GM18505 (cell line): ENCODE data around the gene CCDC89.

ENCODE experiments used
- ATAC-seq: cut with Tn5 transposase; IDR thresholded peaks from one replicate; pipeline ENCODE4 v1.9.1; 2021; ENCODE audit not compliant: unreplicated experiment
- POLR2A ChIP-seq: IDR thresholded peaks from 4 replicates; pipeline ENCODE4 v1.6.1; 2011; ENCODE audit warnings: borderline replicate concordance; ENCODE audit not compliant: insufficient read depth, insufficient read length; ENCODE audit errors: extremely low read depth

The CCDC89 gene

DNA sequence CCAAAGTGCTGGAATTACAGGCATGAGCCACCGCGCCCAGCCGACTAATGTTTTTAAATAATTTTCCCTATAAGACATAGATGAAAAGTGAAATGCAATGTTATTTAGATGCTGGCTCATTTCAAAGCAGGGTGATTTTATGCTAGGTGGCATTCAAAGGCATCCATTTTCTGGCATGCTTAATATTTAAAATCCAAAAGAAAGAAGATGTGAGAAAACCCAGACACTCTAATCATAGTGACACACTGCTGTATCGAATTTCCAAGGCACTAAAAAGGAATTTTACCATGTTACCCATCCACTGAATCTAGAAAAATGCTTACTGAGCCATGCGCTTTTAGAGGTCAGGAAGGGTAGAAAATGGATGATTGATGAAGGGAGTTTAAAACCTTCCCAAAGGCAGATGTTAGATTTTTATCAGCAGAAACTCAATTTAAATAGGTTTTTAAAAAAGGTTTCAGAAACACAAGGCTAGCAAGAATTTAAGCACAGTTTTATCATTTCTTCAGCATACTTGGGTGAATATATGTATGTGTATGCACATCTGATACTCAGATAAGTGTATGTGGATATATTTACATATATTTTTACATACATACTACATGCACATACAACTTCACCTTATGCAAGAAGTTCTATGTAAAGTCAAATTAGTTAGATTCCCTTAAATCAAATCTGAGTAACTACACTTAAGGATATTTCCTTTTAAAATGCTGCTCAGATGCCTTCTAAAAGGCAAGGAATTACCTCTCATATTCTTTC, 24.1 kb upstream of the CCDC89 start:
- no peak for TF ChIP-seq POLR2A
- no peak for ATAC-seq

DNA sequence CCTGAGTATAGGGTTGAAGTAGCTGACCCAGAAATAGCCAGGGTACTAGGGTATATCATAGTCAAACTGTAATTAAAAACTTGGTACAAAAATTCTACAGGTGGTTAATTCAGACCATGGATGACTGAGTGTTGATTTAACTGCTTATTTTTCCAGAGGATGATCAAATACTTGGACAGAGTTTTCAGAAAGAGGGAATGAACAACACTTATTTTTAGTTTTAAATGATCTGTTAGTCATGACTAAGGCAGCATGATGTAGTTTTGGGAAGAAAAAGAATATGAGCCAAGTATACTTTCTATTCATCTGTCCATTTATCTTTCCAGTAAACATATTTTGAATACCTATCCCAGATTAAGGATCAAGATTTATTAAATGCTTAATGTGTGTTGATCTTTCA, 19.8 kb upstream of the CCDC89 start:
- ATAC-seq = no peak
- no peak for TF ChIP-seq POLR2A

DNA sequence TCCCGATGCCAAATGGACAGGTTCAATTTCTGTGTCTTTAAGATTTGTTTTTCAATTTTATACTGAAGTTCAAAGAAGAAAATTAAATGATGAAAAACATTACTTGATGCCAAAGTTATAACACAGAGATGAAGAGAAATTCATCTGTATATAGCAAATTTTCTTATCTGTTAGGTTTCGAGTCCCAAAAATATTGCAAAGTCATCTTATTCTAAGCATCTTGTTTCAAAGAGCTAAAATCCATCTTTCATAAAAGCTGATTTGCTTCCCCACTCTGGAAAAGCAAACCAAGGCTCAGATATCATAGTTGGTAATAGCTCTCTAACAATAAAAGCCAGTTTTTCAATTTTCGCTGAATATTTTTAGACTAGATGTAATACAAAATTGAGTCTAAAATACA, 19.0 kb upstream of the CCDC89 start:
- TF ChIP-seq POLR2A = no peak
- no peak for ATAC-seq

DNA sequence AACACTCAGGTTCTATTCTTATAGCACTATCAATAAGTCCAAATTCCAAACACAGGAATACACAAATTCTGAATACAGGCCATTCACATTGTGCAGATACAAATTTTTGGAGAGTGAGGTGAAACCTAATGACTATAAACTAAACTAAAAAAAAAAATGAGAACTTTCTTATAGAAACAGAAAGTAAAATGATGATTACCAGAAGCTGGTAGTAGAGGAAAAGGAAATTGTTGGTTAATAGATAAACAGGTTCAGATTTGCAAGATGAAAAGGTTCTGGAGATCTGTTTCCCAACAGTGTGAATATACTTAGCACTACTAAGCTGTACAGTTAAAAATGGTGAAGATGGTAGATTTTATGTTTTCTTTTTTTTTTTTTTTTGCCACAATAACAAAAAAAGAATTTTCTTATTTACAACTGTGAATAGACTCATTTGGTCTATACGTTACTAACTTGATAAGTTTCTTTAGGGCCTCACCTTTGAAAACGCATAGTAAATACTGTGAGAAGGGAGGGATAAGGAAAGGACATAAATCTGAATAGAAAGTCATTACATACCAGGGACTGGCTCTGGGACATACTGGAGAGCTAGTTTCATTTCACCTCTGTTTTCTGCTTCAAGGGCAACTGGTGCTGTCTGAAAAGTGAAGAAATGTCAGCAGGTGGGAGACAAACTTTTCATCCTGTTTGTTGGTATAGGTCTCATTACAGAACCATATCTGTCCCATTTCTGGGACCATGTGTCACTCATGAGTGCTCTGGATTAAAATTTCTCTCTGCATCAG, 14.2 kb upstream of the CCDC89 start:
- ATAC-seq = peak; percentile 86
- no peak for TF ChIP-seq POLR2A

DNA sequence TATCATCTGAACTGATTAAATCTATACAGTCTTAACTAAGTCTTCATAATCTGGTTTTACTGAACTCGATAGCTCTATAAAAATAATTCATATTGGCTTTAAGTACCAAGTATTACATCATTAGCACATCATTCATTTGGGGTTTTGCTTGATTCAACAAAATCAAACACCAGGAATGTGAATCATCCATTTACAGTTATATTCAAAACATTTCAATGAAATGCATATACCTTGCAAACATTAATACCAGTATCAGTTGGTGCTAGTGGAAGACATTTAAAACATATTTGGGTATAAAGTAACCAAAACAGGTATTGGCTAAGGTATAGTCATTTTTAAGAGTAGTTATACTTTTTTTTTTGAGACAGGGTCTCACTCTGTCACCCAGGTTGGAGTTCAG, 12.2 kb upstream of the CCDC89 start:
- TF ChIP-seq POLR2A = no peak
- ATAC-seq = no peak

DNA sequence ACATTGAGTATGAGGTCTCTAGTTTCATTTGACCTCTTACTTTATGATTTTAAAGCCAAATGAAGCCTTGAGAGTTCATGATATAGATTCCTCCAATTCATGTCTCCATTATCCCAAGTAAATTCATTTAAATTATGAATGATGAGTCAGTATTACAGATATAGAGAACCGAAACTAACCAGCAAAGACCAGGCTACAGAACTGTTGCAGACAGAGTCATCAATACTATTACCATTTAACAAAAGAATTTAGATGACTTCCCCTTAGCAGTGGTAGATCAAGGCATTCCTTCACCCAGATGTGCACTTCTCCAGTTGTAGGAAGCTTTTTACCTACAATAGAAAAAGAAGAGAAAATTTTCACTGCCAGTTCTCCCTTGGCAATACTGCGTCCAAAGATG, 11.8 kb upstream of the CCDC89 start:
- ATAC-seq = no peak
- no peak for TF ChIP-seq POLR2A

DNA sequence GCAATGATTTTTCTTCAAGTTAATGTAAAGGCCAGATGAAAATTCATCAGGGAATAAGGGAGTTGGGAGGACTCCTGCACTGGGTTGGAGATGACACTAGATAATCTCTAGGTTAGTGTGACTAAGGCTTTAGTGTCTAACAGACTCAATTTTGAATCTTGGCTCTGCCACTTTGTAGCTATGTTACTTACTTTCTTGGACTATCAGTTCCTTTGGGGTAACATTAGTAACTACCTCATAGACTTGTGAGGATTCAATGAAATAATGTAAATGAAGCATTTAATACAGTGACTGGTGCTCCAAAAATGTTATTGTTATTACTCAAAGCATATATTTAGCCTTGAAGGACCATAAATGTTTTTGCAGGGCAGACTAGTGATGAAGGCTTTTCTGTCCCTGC, 9.6 kb upstream of the CCDC89 start:
- ATAC-seq = no peak

DNA sequence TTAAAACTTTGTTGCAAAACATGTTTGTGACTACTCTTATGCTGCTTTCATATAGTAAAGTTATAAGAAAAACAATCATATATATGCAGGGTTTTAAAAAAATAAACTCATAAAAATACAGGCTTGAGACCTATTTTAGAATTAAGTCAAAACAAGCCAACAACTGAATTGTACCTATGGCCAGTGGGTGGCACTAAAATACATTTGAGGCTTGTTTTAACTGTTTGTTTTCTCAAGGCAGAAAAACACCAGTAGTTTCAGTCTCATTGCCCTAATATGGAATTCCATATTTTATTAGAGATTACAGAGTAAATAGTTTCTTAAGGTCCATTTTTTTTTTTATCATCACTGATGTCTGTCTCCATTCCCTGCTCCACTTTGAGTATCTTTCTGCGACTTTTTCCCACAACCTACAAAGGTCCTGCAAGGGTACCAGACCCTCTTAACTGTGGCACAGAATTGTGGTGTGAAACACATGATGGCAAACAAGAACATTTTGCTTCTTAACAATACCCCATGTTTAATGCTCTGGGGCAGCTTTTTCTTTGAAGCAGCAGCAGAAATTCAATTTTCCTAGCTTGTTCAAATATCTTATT, 8.5 kb upstream of the CCDC89 start:
- TF ChIP-seq POLR2A = no peak
- ATAC-seq = no peak

More for the DNA sequence above, 9.6 kb upstream of the CCDC89 start:
- TF ChIP-seq POLR2A = no peak

DNA sequence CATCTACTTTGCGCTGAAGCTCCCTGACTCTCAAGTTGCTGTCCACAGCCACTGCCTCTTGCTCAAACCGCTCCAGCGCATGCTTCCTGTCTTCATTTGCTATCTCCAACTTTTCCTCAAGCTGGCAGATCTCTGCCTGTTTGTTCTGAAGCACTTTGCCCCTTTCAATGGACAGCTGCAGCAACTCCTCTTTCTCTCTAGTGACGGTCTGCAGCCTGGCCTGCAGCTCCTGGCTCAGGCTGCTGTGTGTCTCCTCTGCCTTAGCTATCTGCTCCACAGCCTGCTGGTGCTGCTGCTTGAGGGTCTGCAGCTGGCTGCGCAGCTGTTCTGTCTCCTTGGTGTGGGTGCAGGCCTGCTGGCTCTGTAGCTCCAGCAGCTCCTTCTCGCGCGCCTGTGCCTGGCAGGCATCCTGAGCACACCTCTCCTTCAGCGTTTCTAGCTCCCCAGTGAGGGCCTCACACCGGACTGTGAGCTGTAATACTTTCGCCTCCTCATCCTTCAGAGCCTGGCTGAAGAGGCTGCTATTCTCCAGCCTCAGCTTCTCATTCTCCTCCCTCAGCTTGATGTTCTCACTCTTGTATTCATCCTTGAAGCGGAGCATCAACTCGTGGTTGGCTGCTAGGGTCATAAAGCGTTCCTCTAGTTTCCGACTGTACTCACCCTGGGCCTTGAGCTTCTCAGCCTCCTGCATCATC, 723 bp downstream of the CCDC89 start:
- TF ChIP-seq POLR2A = no peak
- no peak for ATAC-seq

DNA sequence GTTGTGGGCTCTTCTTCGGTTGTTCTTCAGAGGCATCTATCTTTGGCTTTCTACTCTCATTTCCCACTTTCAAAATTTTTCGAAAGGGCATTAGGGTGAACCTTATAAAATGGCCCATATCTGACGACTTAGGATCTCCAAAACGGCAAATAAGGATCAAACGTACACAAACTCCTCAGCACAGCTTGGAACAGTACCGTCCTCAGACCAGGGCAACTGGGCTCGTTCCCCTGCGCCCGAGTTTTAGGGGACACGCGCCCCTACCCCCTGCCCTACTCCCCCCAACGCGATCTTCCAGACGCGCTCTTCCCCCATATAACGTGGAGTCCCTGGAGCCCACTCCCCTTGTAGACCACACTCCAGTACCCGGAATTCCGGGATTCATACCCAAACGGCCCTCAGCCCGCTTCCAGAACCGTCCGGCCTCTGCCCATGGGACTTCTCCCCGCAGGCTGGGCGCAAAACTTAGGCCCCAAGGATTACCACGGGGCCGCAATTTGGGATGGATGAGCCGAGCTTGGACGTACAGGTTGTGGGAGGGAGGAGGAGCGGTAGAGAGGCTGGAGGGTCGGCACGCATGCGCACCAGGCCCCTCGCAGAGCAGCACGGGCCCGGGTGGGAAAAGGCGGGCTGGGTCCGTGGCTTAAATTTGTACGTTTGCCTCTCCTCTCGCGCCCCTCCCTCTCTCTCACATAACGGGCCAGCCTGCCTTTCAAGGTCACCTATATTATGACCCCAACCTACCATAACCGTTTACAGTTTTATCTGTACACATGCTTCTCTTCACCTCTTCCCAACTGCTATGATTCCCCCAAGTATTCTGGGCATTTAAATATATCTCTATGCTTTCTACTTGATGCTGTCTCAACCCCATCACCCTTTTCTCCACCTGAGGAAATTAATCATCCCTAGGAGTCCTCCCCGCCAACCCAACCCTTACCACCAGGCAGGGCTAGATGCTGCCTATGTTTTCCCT, 3.4 kb downstream of the CCDC89 start:
- peak; percentile 60 for TF ChIP-seq POLR2A

DNA sequence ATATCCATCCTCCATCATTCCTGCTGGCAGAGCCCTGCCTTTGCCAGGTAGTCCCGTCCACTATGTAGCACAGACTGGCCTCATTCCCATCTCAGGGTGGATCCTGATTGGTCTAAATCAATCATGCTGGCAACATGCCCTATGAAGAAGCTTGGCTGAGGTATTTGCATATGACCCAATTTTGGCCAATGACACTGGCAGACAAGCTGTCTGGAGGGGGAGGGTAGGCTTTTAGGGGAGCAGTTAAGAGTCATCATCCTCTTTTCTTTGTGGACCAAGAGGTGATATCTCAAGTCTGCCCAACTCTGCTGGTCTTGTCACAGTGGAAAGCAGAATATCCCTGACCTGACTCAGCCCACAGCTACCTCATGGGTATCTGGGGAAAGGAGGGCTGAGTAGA, 5.1 kb downstream of the CCDC89 start:
- TF ChIP-seq POLR2A = no peak
- no peak for ATAC-seq

More for the DNA sequence above, 3.4 kb downstream of the CCDC89 start:
- ATAC-seq = peak; percentile 92

DNA sequence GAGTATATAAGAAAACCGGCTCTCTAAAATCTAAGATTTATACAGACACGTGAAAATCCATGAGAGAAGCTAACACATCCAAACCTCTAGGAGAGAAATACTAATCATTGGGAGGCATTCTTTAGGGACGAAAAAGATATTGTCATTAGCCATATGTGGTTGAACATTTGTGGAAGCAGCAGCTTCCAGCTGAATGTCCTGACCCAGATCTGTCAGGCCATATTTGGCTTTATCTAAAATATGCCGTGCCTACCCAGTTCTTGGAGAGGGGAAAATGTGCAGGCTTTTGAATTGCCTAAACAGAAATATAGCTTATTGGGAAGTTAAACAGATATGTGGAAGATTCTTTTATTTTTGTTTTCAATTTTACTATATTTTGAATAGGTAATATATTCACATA, 6.4 kb downstream of the CCDC89 start:
- no peak for TF ChIP-seq POLR2A
- no peak for ATAC-seq
